HCEC 1CT (cell line): ENCODE measurements around the gene KCNMA1.

Experiments
- DNase-seq: peaks from one replicate; pipeline ENCODE4 v3.0.0-alpha.2; 2017

Gene KCNMA1

DNA sequence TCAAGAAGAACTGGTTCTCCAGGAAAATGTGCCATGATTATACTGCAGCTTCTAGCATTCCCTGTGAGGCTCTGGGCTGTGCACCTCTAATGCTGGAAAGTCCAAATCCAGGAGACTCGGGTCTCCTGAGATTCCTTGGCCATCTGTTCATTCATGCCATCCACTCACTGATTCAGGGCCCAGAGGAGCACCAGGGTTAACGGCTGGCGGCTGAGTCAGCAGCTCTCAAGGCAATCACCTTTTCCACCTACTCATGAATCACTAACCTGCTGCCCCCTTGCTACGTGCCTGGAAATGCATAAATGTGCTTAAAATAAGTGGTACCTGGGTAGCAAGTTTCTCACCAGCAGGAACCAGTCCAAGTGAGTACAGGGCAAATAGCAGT lies 132.7 kb downstream of the KCNMA1 start:
- DNase-seq: peak; percentile 62

DNA sequence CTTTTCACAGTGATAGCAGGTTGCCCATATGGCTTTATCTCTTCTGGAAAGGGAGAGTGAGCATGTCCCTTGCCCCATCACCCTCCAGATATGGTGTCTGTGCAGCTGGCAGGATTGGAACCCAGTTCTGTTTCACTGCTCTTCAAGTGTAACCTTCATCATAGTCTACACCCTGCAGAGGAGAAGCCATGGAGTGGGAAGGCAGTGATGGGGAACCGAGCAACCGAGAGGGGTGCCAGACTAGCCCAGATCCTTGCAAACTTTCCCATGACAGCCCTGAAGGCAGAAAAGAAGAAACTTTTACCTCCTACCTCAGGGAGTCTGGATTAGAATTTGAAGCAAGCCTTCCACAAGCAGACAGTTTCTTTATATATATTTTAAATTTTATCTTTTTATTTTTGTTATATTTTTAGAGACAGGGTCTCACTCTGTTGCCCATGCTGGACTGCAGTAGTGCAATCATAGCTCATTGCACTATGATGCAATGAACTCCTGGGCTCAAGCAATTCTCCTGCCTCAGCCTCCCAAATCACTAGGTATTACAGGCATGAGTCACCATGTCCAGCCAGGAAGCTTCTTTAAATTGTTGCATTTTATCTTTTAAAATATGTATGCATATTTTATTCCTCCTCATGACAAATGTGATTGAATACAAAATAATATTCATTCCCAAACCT lies 133.3 kb downstream of the KCNMA1 start:
- DNase-seq: peak; percentile 58

DNA sequence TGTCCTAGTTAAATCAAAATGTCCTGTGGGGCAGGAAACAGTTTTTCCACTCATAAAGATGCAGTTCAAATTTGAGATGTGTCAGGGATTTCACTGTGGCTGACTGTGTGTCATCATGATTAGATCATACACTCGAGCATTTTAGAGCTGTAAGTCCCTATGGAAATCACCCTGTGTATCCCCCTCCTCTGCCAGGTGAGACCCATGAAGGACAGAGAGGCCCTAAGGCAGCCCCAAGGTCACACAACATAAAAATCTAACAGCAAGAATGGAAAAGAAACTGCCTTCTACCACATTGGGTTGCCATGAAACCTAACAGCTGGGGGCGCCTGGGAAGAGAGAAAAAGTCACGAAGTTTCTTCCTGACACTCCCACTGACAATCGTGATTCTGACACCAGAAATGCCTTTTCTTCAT lies 135.8 kb downstream of the KCNMA1 start:
- DNase-seq: peak; percentile 47

DNA sequence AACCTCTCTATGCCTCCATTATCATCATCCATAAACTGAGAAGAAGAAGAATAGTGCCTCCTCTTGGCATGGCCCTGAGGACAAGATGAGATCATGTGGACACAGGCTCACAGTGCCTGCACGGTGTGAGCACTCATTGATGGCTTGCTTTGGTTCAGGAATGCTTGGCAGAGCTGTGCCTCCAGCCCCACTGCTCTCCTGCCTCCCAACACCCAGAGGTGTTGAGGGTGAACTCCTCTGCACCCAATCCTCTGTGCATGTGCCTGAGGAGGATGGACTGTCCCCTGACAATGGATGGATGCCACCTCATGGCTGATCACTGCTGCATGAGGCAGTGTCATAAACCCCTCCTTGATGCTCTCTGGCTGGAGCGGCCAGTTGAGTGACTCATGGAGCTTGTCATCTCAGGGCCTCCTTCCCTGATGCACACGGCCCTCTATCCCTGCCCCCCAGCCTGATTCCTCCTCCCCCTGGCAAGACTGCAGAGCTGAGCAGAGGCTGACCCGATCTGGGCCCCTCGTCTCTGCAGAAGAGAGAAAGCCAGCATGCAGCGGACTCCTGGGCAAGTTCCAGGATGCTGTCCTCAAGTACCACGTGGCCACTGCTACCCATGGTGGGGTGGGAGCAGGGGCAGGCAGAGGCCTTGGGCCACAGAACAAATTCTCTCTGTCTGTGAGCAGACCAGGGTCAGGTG lies 136.3 kb downstream of the KCNMA1 start:
- peak; percentile 93 for DNase-seq

DNA sequence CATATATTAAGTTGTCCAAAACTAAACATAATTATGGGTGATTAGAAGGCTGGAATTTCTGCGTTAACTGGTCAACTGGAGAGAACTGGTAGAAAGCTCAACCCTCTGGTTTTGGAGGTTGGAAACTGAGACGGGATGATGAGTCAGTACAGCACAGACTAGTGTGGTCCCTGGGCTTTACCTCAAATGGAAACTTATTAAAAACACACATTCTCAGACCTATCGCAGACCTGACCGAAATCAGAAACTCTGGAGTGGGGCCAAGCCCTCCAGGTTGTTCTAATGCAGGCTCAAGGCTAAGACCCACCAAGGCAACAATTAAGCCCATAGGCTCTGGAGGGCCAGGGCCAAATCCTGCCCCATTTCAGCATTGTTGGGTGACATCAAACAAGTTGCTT lies 136.9 kb downstream of the KCNMA1 start:
- no peak for DNase-seq

DNA sequence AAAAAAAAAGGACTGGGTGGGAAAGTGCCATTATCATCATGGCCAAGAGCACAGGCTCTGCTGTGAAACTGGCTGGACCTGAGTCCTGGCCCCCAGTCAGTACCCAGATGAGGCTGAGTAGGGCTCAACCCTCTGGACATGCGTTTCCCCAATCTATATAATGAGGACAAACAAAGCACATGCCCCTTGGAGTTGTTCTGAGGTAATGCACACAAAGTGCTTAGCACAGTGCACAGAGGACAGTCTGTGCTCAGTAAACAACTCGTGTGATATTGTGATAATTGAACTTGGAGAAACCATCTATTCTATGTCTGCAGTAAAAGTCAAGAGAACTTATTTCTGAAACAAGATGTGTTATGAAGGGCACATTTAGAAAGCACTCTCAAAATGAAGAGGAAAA lies 138.8 kb downstream of the KCNMA1 start:
- no peak for DNase-seq

DNA sequence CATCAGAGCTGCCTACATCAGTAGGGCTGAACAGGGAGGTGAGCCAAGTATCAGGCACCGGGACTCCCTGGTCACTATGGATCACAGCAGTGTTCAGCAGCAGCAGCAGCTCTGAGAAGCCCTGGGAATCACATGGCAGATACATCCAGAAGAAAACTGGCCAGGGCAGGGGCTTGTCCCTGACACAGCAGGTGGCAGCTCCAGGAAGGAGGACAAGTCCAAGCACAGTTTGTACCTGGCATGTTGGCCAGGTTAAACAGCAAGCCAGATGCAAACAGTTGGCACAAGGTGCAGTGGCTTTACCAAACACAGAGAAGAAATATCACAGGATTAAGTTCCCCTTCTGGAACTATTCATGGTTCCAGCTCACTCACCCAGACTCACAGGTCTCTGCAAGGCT lies 139.4 kb downstream of the KCNMA1 start:
- DNase-seq: no peak

DNA sequence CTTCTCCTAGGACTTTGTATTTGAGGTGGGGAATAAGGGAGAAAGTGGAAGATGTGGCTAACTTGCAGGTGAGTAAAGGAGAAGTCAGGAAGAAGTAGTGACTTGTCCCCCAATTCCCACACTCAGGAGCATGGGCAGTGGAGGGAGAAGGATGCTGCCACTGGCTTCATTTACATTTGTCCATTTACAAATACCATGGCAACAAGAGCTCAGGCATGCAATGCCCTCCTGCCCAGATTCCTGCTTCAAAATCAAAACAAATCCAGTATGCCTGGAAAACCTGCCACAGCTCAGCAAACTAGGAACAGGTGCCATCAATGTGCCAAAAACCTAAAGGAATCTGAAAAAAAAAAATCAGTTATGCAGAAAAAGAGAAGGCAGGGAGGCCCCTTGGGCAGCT lies 139.9 kb downstream of the KCNMA1 start:
- no peak for DNase-seq

DNA sequence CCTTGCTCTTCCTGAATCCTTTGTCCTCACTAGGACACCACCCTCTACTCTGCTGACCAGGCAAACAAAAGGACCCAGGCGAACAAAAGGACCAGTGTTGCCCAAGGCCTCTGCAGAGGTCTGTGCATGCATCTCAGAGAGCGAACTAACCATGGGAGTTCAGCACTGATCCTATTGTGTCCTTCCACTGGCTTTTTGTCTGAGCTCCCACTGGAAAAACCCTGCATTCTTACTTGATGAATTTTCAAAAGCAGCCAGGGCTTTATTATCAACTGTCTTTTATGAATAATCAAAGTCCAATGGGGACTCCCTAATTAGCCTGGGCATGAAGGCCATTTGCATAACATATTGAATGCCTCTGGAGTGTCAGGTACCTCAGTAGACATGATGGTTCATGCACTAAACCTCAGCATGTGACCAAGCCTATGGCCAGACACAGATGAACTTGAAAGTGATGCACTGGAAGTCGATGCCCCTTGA lies 140.6 kb downstream of the KCNMA1 start:
- DNase-seq: no peak

DNA sequence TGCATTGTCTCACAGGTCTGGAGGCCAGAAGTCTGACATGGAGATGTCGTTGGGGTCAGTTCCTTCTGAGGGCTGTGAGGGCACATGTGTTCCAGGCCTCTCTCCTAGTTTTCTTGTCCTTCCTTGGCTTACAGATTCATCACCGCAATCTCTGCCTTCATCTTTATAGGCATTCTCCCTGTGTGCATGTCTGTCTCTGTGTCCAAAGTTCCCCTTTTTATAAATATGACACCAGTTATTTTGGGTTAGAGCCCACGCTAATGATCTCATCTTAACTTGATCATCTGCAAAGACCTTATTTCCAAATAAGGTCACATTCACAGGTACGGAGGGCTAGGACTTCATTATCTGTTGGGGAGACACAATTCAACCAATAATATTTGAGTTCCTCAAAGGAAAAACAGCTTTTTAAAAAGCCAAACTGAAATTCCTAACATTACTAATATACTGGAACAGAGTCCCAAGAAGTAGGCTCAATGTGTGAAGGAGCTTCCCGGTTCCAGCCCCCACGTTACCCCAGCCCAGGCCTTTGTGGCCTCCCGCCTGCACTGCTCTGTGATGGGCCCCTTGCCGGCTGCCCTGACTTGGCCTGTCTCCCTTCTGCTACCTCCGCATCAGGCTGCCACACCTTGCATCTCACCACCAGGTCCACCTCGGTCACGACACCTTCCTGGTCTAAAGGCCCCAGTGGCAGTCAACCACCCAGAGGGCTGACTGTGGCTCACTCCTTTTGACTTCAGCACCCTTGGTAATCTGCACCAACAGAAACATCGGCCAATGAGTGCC lies 142.7 kb downstream of the KCNMA1 start:
- DNase-seq: no peak

DNA sequence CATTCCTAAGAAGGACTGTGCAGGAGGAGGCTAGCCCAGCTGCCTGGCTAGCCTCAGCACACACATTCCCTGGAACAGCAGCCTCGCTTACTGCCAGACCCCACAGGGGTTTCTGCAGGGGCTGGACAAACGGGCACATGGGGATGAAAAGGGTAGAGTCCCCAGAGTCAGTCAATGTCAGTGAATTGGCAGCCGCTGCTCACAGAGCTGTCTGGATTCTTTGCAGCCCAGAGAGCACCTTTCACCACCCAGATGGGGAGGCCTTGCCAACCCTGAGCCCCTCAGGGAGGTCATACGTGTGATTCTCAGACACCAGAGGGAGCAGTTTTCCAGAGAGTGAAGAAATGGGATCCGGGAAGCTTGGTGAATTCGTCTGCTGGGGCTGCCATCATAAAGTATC lies 143.3 kb downstream of the KCNMA1 start:
- peak; percentile 43 for DNase-seq

DNA sequence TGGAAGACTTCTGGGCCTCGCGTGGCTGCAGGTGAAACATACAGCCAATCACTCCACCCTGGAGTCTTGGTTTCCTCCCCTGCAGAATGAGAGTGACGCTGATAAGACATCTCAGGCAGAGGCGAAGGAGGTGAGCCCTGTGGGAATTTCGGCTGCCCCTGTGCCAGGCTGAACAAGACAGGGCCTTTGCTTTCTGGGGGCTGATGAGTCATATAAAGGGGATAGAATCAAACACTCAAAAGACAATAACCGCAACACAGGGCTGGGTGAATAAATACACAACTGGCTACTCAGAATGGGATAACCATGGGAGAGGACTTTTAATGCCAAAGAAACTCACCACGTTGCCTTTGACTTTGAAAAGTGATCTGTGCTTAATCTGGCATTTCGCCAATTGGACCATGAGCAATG lies 143.8 kb downstream of the KCNMA1 start:
- no peak for DNase-seq

DNA sequence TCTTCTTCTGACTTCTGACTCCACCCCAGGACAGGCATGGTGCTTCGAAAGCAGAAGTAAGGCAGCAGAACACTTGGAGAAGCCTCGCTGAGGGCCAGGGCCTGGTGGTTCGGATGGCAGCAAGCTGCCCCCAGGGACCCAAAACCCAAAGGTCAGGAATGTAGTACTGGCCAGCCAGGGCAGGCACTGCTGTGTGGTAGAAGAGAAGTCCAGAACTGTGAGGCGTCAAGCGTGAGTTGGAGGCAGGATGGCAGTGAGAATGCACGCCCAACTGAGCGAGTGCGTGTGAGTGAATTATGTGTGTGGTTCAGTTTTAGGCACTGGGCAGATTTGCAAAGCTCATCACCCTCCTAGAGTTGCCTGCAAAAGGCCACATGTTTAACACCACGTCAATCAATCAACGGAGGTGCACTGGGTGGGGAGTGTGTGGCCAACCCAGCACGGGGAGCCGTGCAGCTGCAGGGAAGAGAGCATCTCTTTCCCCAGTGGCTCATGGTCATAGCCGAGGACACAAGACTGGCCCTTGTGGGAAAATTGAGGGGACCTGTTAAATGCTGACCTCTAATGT lies 144.3 kb downstream of the KCNMA1 start:
- DNase-seq: no peak

DNA sequence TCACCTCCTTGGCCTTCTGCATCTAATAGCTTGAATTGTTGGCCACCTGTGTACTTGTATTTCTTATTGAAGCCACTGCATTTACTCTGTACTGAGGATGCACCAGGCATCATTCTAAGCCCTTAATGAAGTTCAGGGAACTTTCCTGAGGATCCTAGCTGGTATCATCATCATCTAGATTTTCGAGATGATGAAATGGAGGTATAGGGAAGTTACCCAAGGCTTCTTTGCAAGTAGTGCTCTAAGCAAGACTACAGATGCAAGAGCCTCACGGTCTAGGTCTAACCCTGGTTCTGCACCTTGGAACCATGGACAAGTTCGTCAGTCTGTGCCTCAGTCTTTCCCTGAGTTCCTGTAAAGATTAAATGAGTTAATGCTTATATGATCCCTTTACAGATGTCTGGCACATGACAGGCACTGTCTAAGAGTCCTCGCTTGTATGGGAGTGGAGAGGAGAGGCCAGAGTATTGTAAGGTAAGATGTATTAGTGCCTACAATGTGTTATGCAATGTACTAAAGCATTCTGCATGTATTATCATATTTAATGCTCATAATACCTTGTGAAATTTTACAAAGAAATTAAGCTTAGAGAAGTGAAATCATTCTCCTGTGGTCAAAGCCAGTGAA lies 145.1 kb downstream of the KCNMA1 start:
- no peak for DNase-seq

DNA sequence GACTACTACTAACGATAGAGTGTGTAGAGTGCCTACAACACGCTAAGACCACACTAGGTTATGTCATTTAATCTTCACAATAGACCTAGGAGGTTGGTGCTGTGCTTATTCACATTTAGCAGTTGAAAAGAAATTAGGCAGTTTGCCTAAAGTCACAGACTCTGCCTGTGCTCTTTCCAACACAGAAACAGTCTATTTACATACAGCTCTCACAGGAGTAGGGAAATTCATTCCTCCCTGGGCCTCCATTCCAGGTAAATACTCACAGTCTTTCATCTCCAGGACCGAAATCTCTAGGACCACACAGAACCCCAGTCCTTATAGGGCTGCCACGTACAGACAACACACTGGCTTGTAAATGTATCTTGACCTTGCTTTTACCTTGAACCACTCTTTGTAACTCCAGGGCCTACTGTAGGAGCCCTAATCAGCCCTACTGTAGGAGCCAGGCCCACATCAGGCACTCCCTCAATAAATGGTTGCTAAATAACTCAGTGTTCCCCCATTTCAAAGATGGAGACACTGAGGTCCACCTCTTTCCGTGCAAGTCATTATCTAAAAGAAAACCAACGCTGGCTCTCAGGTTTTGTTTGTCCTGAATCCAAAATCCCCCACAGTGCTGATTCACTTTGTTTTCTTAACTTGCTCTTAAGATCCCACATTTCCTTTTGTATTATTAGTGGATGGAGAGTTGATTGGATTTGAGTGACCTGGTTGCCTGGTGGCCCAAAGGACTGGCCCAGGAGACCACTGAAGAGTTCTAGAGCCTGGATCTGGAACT lies 146.9 kb downstream of the KCNMA1 start:
- DNase-seq: no peak

DNA sequence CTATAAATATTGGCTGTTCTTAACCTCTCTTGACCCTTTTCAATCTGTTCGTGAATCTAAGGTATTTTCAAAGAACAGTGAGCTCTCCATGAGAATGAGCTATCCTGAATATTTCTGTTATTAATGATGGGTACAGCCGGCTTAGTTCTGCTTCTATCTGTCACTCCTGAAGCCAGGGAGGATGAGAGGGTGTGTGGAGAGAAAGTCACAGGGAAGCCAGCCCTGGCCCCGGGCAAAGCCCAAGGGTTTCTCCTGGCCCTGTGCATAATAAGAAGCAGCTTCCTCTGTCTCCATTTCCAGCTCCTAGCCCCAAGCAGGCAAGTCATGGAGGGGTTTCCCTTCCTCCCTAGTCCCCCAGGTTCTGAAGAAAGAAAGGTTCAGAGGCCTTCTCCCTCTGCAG lies 151.1 kb downstream of the KCNMA1 start:
- no peak for DNase-seq

DNA sequence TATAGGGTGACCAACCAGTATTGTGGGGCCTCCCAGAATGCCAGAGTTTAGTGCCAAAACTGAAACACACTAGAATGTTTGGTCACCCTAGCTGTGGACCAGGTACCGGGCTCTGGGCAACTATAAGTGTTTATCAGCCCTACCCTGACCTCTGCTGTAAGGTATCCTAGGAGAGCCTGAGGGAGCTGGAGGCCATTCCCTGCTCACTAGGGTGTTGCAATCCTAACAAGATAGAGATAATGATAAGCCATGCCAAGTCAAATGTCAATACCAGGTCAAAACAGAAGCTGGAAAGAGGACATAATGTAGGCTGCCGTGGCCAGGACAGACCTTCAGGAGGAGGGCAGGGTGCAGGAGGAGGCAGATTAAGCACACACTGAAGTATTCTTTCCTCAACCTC lies 151.8 kb downstream of the KCNMA1 start:
- no peak for DNase-seq

DNA sequence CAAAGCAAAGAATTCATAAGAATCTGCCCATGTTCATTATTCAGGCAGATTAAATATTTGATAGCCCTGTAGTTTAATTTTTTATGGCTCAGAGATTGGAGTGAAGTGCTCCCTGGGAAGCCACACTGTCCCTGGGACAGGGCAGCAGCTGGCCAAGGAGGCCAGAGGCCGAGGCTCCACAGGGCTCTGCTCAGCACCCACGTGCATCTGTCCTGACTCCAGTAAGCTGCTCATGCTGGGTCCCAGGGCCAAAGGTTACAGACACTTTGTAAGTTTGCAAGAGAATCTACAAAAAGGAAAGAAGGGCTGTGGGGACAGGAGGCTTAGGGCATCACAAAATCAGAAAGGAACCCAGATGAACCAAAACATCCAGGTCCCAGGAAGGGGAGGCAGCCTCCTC lies 155.5 kb downstream of the KCNMA1 start:
- DNase-seq: no peak

DNA sequence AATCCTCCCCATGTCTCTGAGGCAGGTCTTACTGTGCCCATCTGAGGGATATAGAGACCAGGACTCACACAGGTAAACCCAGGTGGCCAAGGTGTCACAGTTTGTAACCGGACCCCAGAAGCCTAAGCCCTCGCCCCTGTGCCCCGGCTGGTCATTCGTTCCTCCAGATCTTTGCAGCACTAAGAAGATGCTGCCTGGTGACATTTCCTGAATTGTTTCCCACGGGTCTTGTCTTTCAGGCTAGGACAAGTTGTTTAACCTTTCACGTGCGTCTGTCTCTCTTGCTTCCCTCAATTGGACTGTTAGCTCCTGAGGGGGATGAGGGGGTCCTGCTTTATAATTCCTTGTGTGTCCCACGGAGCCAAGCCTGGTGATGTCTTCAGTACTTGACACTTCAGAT lies 158.0 kb downstream of the KCNMA1 start:
- DNase-seq: no peak

DNA sequence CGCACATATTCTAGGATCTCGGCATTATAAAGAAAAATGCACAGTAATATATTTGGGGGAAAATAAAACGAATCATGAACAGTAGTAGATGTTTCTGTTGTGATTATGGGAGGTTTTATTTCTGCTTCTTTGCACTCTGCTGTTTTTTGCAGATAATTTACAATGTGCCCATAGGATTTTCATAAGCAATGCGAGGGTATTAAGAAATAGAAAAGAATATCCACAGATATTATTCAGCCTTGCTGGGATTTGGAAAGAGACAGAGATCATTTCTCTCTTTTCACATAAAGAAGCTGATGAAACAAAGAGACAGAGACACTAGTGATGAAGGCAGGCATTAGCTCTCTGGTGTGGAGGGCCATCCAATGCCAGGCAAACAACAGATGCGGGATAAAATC lies 158.6 kb downstream of the KCNMA1 start:
- no peak for DNase-seq

DNA sequence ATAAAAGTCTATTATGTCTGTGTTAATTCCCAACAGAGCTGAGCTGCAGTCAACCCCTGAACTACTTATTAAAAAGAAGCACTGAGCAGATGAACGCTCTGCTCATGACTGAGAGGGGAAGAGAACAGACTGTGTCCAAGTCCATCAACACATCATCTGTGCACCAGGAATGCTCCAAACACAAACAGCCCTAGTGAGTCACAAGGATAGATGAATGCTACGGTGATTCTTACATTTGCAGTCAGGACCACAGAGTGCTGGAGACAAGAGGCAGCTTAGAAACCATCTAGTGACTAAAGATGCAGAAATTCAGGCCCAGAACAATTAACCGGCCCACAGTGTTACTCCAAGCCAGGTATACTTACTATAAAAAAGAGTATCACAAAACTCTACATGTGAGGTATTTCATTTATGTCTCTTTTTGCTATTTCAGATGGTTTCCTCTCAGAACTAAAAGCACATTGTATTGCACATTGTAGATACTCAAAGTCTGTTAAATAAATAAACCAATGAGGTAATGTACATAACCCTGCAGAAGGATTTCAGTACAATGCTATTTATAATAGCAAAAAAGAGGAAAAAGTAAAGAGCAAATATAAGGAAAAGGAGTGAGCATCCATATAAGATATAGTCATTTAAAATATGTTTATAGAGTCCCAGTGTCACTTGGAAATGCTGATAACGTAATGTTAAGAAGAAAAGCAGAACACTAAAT lies 159.2 kb downstream of the KCNMA1 start:
- DNase-seq: peak; percentile 85

DNA sequence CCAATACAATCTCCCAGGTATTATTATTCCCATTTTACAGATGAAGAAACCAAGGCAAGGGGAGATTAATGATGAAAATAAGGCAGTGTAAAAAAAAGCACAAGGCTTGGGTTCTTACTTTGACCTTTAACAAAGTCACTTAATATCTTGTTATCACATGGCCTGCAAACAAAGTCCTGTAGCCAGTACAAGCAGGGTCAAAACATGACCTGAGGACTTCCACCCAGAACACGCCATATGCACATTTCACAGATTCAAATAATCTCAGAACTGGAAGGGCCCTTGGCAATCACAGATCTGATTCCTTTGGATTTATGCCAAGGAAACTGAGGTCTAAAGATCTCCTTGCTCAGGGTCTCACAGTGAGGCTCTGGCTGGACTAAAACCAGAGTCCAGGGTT lies 162.1 kb downstream of the KCNMA1 start:
- DNase-seq: no peak
